ENCODE results near the gene FXYD5. TPM values are rescaled to one million over a fixed set of nuclear protein-coding genes. Genes with fewer than 3 reads are reported as not detected.

Gene FXYD5
- total RNA-seq, 1 experiment from 2014 or later, result 100 TPM

DNA sequence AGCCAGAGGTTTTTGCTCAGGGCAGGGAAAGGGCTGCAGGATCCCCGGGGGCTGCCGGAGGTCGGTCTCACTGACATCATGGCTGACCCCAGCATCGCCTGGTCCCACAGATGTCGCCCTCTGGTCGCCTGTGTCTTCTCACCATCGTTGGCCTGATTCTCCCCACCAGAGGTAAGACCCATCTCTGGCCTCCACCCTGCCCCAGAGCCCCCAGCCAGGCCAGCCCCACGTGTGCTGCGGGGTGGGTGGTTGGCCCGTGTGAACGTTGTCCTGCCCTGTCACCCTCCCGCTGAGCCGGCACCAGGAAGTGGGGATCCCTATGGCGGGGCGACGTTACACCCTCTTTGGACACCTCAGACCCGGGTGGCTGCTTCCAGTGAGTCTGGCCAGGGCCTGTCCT is 906 bp downstream of the FXYD5 start:
- no peak overlapping the region for H3K27ac ChIP-seq (ENCODE audit: insufficient read length, low read depth, low read length)

More for the DNA sequence above, 906 bp downstream of the FXYD5 start:
- Histone ChIP-seq H3K23ac (ENCODE audit: insufficient read length, low read depth, low read length) (no peak overlapping the region), H2BK15ac (ENCODE audit: low read depth, low read length) (no peak overlapping the region), H2BK20ac (ENCODE audit: low read depth, low read length, poor library complexity, severe bottlenecking) (no peak overlapping the region), H3K56ac (ENCODE audit: insufficient read length, low read depth, low read length) (no peak overlapping the region), H3K79me1 (ENCODE audit: insufficient read depth, low read depth, low read length, poor library complexity, severe bottlenecking) (no peaks in the 10 kb centered on the region), H2AFZ (ENCODE audit: low read length) (no peak overlapping the region), H4K91ac (ENCODE audit: insufficient read length, low read depth, low read length) (no peak overlapping the region), H2BK12ac (ENCODE audit: insufficient read length, low read depth, low read length) (no peak overlapping the region), H3K9me3 (ENCODE audit: control insufficient read depth, low read depth, low read length) (no peaks in the 10 kb centered on the region), H2BK120ac (ENCODE audit: low read depth, low read length, poor library complexity, severe bottlenecking) (no peak overlapping the region), H3K14ac (ENCODE audit: insufficient read depth, low read length) (no peak overlapping the region), H3T11ph (ENCODE audit: low read length) (no peak overlapping the region), H3K27me3 (ENCODE audit: insufficient read depth, low read length) (no peaks in the 10 kb centered on the region), H3K18ac (ENCODE audit: insufficient read length, low read depth, low read length) (no peak overlapping the region), H4K5ac (ENCODE audit: insufficient read length, low read depth, low read length) (no peak overlapping the region), H3K79me2 (ENCODE audit: insufficient read depth, low read length) (no peaks in the 10 kb centered on the region; the same call in 1 of the 2 replicates), H3K4me2 (ENCODE audit: insufficient read depth, insufficient read length, low read length) (peak overlapping the region; percentile 68), H3K4me1 (ENCODE audit: insufficient read depth, low read length) (peaks cover 8% of the 10 kb centered on the region; the same call in 1 of the 2 replicates), H3K4ac (ENCODE audit: low read depth, low read length) (no peak overlapping the region), H2AK5ac (ENCODE audit: insufficient read length, low read length) (no peak overlapping the region), H4K20me1 (ENCODE audit: control insufficient read depth, insufficient read depth, insufficient read length) (no peaks in the 10 kb centered on the region), H2BK5ac (ENCODE audit: insufficient read length, low read length) (no peak overlapping the region), H3K23me2 (ENCODE audit: insufficient read length, low read depth, low read length, poor library complexity, severe bottlenecking) (peaks cover 19% of the 10 kb centered on the region), H3K9ac (ENCODE audit: extremely low read depth, insufficient read length, low read length) (peak overlapping the region; percentile 46), H4K8ac (replicated peaks; ENCODE audit: insufficient read length, low read depth, low read length) (no peak overlapping the region)
- TF ChIP-seq, protein P1, sequence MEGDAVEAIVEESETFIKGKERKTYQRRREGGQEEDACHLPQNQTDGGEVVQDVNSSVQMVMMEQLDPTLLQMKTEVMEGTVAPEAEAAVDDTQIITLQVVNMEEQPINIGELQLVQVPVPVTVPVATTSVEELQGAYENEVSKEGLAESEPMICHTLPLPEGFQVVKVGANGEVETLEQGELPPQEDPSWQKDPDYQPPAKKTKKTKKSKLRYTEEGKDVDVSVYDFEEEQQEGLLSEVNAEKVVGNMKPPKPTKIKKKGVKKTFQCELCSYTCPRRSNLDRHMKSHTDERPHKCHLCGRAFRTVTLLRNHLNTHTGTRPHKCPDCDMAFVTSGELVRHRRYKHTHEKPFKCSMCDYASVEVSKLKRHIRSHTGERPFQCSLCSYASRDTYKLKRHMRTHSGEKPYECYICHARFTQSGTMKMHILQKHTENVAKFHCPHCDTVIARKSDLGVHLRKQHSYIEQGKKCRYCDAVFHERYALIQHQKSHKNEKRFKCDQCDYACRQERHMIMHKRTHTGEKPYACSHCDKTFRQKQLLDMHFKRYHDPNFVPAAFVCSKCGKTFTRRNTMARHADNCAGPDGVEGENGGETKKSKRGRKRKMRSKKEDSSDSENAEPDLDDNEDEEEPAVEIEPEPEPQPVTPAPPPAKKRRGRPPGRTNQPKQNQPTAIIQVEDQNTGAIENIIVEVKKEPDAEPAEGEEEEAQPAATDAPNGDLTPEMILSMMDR (conservative IDR thresholded peaks at IDR 0.05), result no peak
- H3K9me3 Mint-ChIP-seq, result no peaks in the 10 kb centered on the region; a peak in 3 of 5 replicates
- peaks cover 43 to 52% of the 10 kb centered on the region in 2 experiments for H3K4me1 Mint-ChIP-seq
- peak overlapping the region in 1 of 3 experiments; percentile 93; a peak in 1 of 7 replicates for H3K27ac Mint-ChIP-seq
- H3K36me3 Mint-ChIP-seq (ENCODE audit: insufficient read depth in 1 of 3, low read depth in 3 of 3), result peaks cover 23 to 33% (median 28%) of the 10 kb centered on the region in 3 experiments; a peak in 6 of 7 replicates
- peaks cover 2% of the 10 kb centered on the region; the same call in 1 of the 2 replicates for H3K27me3 Mint-ChIP-seq (ENCODE audit: low read depth)
- no peak for DNase-seq
- H3K4me3 Mint-ChIP-seq, result peak overlapping the region; percentile 93 to 97
- no CpG with 5 or more reads among the region's 17 CpGs for WGBS (ENCODE audit: extremely low coverage, insufficient read length, low lambda C conversion rate)
